SK-N-SH (cell line): Measurements from ENCODE around the gene MANF. TPM values are rescaled to one million over a fixed set of nuclear protein-coding genes. Genes with fewer than 3 reads are reported as not detected.

Source experiments
- CTCF ChIA-PET: fragments of 300-600, 350-600 bp; formaldehyde crosslinking; extraction: SDS; loops from one replicate; lab custom pipeline; 2021; lab: Yijun Ruan, JAX
- POLR2A ChIA-PET: fragments of 350-600 bp; sonication (Branson Sonifier 250); formaldehyde crosslinking; extraction: SDS; loops from one replicate; lab custom pipeline; 2020; ENCODE audit warnings: antibody characterized with exemption, inconsistent platforms; lab: Yijun Ruan, JAX
- DNase-seq: peaks from one replicate; pipeline ENCODE4 v3.0.0; 2012
- H2AFZ ChIP-seq: fragments of 200-600 bp; sonication (generic); 2 replicates; pipeline ENCODE4 v1.8.1; 2016; ENCODE audit warnings: antibody characterized with exemption, mild to moderate bottlenecking, low read depth
- H3F3A ChIP-seq: fragments of 200-600 bp; sonication (generic); replicated peaks from 2 replicates; pipeline ENCODE3; 2016; ENCODE audit warnings: antibody characterized with exemption, mild to moderate bottlenecking; ENCODE audit not compliant: insufficient read depth
- H3K27ac ChIP-seq, 2 experiments: fragments of 200-500 bp in 1 of 2; fragments of 200-600 bp in 1 of 2; sonication (Bioruptor generic) in 1 of 2; sonication (generic), shearing (Covaris generic) in 1 of 2; 2 replicates each; pipeline versions ENCODE4 v1.5.1 to v1.6.1; 2014 to 2016; ENCODE audit warnings: low read depth in 2 of 2, inconsistent platforms in 1 of 2, low read length in 1 of 2, mild to moderate bottlenecking in 1 of 2, mixed read lengths in 1 of 2
- H3K27me3 ChIP-seq: fragments of 200-600 bp; sonication (generic), shearing (Covaris generic); 2 replicates; pipeline ENCODE4 v1.6.1; 2016; ENCODE audit warnings: mixed run types; ENCODE audit not compliant: insufficient read depth
- H3K36me3 ChIP-seq, 2 experiments: fragments of 200-500 bp in 1 of 2; fragments of 200-600 bp in 1 of 2; sonication (Bioruptor generic) in 1 of 2; sonication (generic) in 1 of 2; replicated peaks in 1 of 2; 2 replicates each; pipeline versions ENCODE3 to v1.5.1; 2014 to 2016; ENCODE audit warnings: low read length in 1 of 2, mild to moderate bottlenecking in 1 of 2; ENCODE audit not compliant: insufficient read depth in 2 of 2, control insufficient read depth in 1 of 2
- H3K4me1 ChIP-seq, 2 experiments: fragments of 200-500 bp in 1 of 2; fragments of 200-600 bp in 1 of 2; sonication (Bioruptor generic) in 1 of 2; sonication (generic), shearing (Covaris generic) in 1 of 2; 2 replicates each; pipeline versions ENCODE4 v1.5.1 to v1.6.1; 2014 to 2016; ENCODE audit warnings: low read depth in 1 of 2, low read length in 1 of 2, mixed run types in 1 of 2; ENCODE audit not compliant: insufficient read depth in 2 of 2, control insufficient read depth in 1 of 2
- H3K4me2 ChIP-seq: fragments of 200-600 bp; sonication (generic), shearing (Covaris generic); 2 replicates; pipeline ENCODE4 v1.6.1; 2017; ENCODE audit warnings: mixed run types
- H3K4me3 ChIP-seq, 2 experiments: fragments of 200-500 bp in 1 of 2; fragments of 200-600 bp in 1 of 2; sonication (Bioruptor generic) in 1 of 2; sonication (generic), shearing (Covaris generic) in 1 of 2; 2 replicates each; pipeline versions ENCODE4 v1.5.1 to v1.8.1; 2014 to 2016; ENCODE audit warnings: low read depth in 2 of 2, inconsistent platforms in 1 of 2, low read length in 1 of 2, mild to moderate bottlenecking in 1 of 2, mixed read lengths in 1 of 2, moderate library complexity in 1 of 2
- H3K79me2 ChIP-seq: fragments of 200-600 bp; sonication (generic); 2 replicates; pipeline ENCODE4 v1.8.1; 2017; ENCODE audit warnings: mild to moderate bottlenecking; ENCODE audit not compliant: insufficient read depth
- H3K9ac ChIP-seq: fragments of 200-600 bp; sonication (generic); 2 replicates; pipeline ENCODE4 v1.6.1; 2017; ENCODE audit warnings: mixed run types
- H3K9me2 ChIP-seq: fragments of 200-600 bp; sonication (generic); 2 replicates; pipeline ENCODE4 v1.6.1; 2017; ENCODE audit warnings: mixed run types
- H3K9me3 ChIP-seq: fragments of 200-600 bp; sonication (generic); 2 replicates; pipeline ENCODE4 v1.6.1; 2017; ENCODE audit warnings: mixed run types, mild to moderate bottlenecking, moderate library complexity
- H4K20me1 ChIP-seq: fragments of 200-600 bp; sonication (generic); 2 replicates; pipeline ENCODE4 v1.6.1; 2017; ENCODE audit warnings: mild to moderate bottlenecking, mixed run types; ENCODE audit not compliant: insufficient read depth
- CHD2 ChIP-seq: fragments of 150-350 bp; IDR thresholded peaks from 2 replicates; pipeline ENCODE4 v1.6.1; 2018; ENCODE audit warnings: low read length; ENCODE audit not compliant: partially characterized antibody
- ELF1 ChIP-seq: IDR thresholded peaks from 2 replicates; pipeline ENCODE4 v1.4.0; 2012
- EP300 ChIP-seq, 2 experiments: IDR thresholded peaks; 2 replicates each; pipeline versions ENCODE4 v1.4.0 to v1.6.1; 2012; ENCODE audit warnings: borderline replicate concordance in 1 of 2, low read depth in 1 of 2, low read length in 1 of 2
- FOSL2 ChIP-seq: IDR thresholded peaks from 2 replicates; pipeline ENCODE4 v1.4.0; 2012; ENCODE audit warnings: low read depth, mild to moderate bottlenecking, moderate library complexity, borderline replicate concordance
- FOXJ3 ChIP-seq: sonication (generic); formaldehyde crosslinking; IDR thresholded peaks from 2 replicates; pipeline ENCODE4 v1.5.1; 2020; ENCODE audit warnings: mild to moderate bottlenecking, missing genetic modification reagents
- FOXM1 ChIP-seq: IDR thresholded peaks from 2 replicates; pipeline ENCODE4 v1.4.0; 2012; ENCODE audit warnings: low read depth, mild to moderate bottlenecking
- GABPA ChIP-seq: IDR thresholded peaks from 2 replicates; pipeline ENCODE4 v1.4.0; 2012; ENCODE audit warnings: low read depth, mild to moderate bottlenecking
- GATA2 ChIP-seq: sonication (generic); formaldehyde crosslinking; IDR thresholded peaks from 2 replicates; pipeline ENCODE4 v1.5.0; 2020; ENCODE audit warnings: mild to moderate bottlenecking, missing genetic modification reagents
- JUND ChIP-seq: IDR thresholded peaks from 2 replicates; pipeline ENCODE4 v1.4.0; 2012
- MAX ChIP-seq: IDR thresholded peaks from 2 replicates; pipeline ENCODE4 v1.4.0; 2012; ENCODE audit warnings: low read depth
- MEF2A ChIP-seq: IDR thresholded peaks from 2 replicates; pipeline ENCODE4 v1.4.0; 2012; ENCODE audit warnings: low read depth, borderline replicate concordance
- NFIC ChIP-seq: IDR thresholded peaks from 2 replicates; pipeline ENCODE4 v1.4.0; 2012; ENCODE audit warnings: borderline replicate concordance
- NRF1 ChIP-seq: IDR thresholded peaks from 2 replicates; pipeline ENCODE4 v1.6.1; 2012; ENCODE audit warnings: low read depth, mild to moderate bottlenecking, low read length
- PBX3 ChIP-seq: IDR thresholded peaks from 2 replicates; pipeline ENCODE4; 2012
- POLR2AphosphoS5 ChIP-seq: IDR thresholded peaks from 2 replicates; pipeline ENCODE4 v1.6.1; 2012; ENCODE audit warnings: low read depth, low read length
- REST ChIP-seq: IDR thresholded peaks from 2 replicates; pipeline ENCODE4 v1.6.1; 2012; ENCODE audit warnings: mild to moderate bottlenecking, low read depth, low read length, moderate library complexity
- RFX5 ChIP-seq: IDR thresholded peaks from 2 replicates; pipeline ENCODE4 v1.6.1; 2012; ENCODE audit warnings: mild to moderate bottlenecking, improper control_type of control experiment, low read length
- SIN3A ChIP-seq: IDR thresholded peaks from 2 replicates; pipeline ENCODE4 v1.6.1; 2012; ENCODE audit warnings: low read depth, mild to moderate bottlenecking, low read length, moderate library complexity, borderline replicate concordance
- SMC3 ChIP-seq: IDR thresholded peaks from 2 replicates; pipeline ENCODE4 v1.6.1; 2012; ENCODE audit warnings: low read depth, low read length, improper control_type of control experiment
- USF1 ChIP-seq: IDR thresholded peaks from 2 replicates; pipeline ENCODE4 v1.4.0; 2012; ENCODE audit warnings: low read depth, borderline replicate concordance
- WGBS: methylation state at CpG from one replicate; pipeline ENCODE4 v1.1.6; 2017; ENCODE audit warnings: low lambda C conversion rate; 5-methylcytosine and 5-hydroxymethylcytosine counted together
- polyA plus RNA-seq, 3 experiments: library from polyadenylated mRNA; depleted of rRNA; stranded (reverse); fragments of >200 nt; gene quantifications; 2 replicates each; pipeline ENCODE4 v1.2.3, GENCODE V29; 2012

MANF gene
- polyA plus RNA-seq, 1 of the 3 experiments (the other 2 are of a cell fraction), result 121 TPM

GRCh38 chr3:51343918-51344687, 41.0 kb upstream of the MANF start:
- Histone ChIP-seq H3F3A (peaks cover 9% of the 10 kb centered on the region), H3K27me3 (no peaks in the 10 kb centered on the region), H3K4me2 (no peak overlapping the region), H3K4me3 (no peak overlapping the region), H3K4me1 (peaks cover 0 to 15% of the 10 kb centered on the region in 2 experiments; a peak in 2 of 4 replicates), H3K9me3 (no peaks in the 10 kb centered on the region), H2AFZ (no peak overlapping the region), H4K20me1 (no peaks in the 10 kb centered on the region), H3K79me2 (no peaks in the 10 kb centered on the region), H3K36me3 (no peaks in the 10 kb centered on the region), H3K9ac (no peak overlapping the region), H3K9me2 (no peaks in the 10 kb centered on the region), H3K27ac (no peak overlapping the region)
- 62% methylated on average over 7 of the region's 7 CpGs for WGBS
- TF ChIP-seq POLR2AphosphoS5, result no peak
- no peak for TF ChIP-seq MAX
- no peak for TF ChIP-seq MEF2A
- TF ChIP-seq CHD2, result no peak
- CTCF ChIA-PET, result no interaction called here
- POLR2A ChIA-PET, result no interaction called here
- no peak for DNase-seq

GRCh38 chr3:51350751-51351150, 34.3 kb upstream of the MANF start:
- Histone ChIP-seq H3K4me3 (no peak overlapping the region), H3F3A (no peaks in the 10 kb centered on the region), H3K36me3 (no peaks in the 10 kb centered on the region), H3K9ac (no peak overlapping the region), H3K79me2 (no peaks in the 10 kb centered on the region), H3K9me2 (no peaks in the 10 kb centered on the region), H3K4me1 (no peaks in the 10 kb centered on the region), H3K27ac (no peak overlapping the region), H3K9me3 (no peaks in the 10 kb centered on the region), H4K20me1 (no peaks in the 10 kb centered on the region), H2AFZ (no peak overlapping the region), H3K4me2 (no peak overlapping the region), H3K27me3 (no peaks in the 10 kb centered on the region; the same call in 1 of the 2 replicates)
- WGBS, result 45% methylated on average over 1 of the region's 1 CpG
- DNase-seq, result no peak
- ChIA-PET POLR2A (no interaction called here), CTCF (interaction anchor here (1.1 kb wide), 1 partner anchor 39 kb away, joined by 3 read pairs; no protein-coding TSS in a partner anchor)
- TF ChIP-seq CHD2 (no peak), PBX3 (no peak), NRF1 (no peak), POLR2AphosphoS5 (no peak), FOSL2 (no peak), RFX5 (no peak), ELF1 (no peak), FOXJ3 (CRISPR knock-in tag) (no peak), EP300 (IDR thresholded peaks at IDR 0.05; ENCODE audit: borderline replicate concordance in 1 of 2, low read depth in 1 of 2, low read length in 1 of 2) (no peak), SIN3A (no peak), NFIC (no peak), USF1 (no peak), FOXM1 (no peak), SMC3 (no peak), GABPA (no peak), GATA2 (CRISPR knock-in tag) (no peak), REST (no peak), JUND (no peak)
